COLO668 (cell line): ENCODE results near the gene GLIS1.

Experiments used
- DNase-seq: peaks from one replicate; lab custom pipeline; 2025; ENCODE audit not compliant: unreplicated experiment; lab: John Stamatoyannopoulos, UW

Gene GLIS1

GRCh38 chr1:53618500-53619366 is 120.2 kb downstream of the GLIS1 start:
- no peak for DNase-seq

DNA sequence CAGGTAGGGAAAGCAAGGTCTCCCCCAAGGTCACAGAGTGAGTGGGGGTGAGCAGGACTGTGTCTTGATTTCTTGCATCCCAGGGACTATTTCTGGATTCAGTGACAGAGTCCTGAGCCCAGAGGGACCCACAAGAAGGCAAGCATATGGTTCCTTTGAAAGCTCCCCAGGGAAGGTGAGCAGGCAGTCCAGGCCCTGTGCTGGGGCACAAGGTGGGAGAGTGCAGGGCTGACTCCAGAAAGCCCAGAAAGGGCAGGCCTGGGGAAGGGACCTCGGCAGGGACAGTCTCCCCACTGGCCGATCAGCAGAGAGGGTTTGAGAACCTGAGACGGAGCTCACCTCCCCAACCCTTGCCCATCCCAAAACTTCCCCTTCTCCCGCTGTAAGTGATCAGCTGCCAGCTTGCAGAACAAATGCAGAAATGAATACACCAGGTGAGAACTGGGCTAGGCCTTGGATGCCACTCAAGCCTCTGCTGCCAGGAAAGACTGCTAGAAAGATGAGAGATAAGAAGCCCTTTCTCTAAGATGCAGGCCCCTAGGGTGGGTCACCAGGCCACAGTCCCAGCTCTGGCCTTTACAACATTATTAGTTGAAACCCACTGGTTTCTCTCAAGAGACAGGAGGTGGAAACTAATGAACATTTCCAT is 121.0 kb downstream of the GLIS1 start:
- DNase-seq: no peak

DNA sequence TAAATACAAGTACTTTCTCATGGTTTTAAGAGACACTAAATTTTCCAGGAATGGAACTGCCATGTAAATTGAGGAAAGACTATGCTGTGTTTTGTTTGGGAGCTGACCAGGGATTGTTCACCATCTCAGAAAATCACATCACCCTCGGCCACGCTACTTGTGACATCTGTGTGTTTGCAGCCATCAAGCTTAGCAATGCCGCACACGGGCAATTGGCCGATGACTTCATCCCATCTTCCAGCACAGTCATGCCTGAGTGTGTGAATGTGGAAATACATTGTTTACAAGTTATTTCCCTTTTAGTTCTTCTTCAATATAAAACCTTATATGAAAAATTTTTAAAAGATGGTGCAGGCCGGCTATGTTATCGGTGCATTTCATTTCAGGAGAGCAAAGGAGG is 121.6 kb downstream of the GLIS1 start:
- no peak for DNase-seq

DNA sequence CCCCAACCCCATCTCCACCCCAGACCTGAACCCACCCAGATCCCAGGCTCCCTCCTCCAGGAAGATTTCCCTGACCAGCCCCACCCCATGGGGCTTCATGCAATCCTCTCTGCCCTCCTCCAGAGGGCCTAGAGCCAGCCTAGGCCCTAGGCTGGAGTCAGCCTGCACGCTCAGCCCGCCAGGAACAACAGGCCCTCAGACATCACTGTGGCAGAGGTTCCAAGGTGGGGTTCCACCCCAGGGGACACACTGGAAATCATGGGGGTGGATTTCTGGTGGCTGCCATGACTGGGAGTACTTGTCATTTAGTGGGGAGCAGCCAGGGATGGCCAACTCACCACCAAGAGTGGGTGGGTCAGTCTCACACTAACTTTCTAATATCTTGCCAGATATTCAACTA is 122.0 kb downstream of the GLIS1 start:
- no peak for DNase-seq

GRCh38 chr1:53616511-53616910 is 122.5 kb downstream of the GLIS1 start:
- no peak for DNase-seq

GRCh38 chr1:53615101-53615500 is 123.9 kb downstream of the GLIS1 start:
- DNase-seq: no peak

DNA sequence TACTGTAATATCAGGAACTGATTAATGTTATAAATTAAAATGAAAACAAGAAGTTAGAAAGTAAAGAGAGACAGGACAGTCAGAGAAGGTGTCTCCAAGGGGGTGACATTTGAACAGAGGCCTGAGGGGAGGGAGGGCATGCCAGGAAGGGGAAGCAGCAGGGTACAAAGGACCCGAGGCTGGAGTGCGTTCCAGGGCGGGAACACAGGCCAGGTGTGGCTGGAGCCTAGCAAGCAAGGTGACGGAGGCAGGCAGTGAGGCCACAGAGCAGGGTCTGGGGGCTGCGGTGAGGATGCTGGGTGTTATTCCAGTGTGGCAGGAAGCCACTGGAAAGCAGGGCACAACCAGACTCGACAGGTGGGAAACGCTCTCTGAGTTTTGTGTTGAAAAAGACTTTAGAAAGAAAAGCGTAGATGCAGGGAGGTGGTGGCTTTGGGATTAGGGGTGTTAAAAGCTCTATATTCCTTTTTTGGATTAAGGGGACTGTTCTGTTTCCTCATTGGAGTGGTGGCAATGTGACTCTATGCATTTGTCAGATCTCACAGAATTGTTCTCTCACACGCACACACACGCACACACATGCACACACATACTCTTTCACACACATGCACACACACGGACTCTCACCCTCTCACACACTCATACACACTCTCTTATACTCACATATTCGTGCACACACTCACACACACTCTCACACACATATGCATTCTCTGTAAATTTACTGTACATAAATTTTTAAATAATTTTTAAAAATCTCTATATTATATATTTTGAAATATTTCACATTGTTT is 124.5 kb downstream of the GLIS1 start:
- DNase-seq: no peak

- no peak for DNase-seq
Measured at GRCh38 chr1:53608676-53609075, 130.3 kb downstream of the GLIS1 start.

DNA sequence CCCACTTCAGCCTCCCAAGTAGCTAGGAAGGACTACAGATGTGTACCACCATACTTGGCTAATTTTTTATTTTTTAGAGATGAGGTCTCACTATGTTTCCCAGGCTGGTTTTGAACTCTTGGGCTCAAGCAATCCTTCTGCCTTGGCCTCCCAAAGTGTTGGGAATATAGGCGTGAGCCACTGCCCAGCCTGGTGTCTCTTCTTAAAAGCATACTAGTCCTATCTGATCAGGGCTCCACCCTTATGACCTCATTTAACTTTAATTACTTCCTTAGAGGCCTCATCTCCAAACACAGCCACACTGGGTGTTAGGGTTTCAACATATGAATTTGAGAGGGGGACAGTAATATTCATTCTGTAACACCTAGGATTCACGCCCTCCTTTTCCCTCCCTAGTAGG is 130.9 kb downstream of the GLIS1 start:
- no peak for DNase-seq

DNA sequence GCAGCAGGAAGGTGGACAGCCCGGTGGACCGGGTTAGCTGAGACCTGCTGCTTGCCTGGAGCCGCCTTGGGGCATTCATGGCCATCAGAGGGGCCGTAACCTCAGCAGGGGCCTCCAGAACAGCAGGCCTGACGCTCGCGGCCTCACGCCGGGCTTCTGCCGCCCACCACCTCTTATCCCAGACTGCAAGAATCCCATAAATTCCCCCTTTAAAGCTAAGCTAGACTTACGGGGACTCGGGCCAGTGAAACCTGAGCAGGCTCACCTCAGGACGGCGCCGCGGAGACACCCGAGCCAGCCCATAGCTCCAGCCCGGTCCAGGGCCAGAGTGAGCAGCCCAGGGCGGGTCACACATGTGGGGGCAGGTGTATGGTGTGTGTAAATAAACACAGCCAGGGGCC is 132.3 kb downstream of the GLIS1 start:
- DNase-seq: no peak

GRCh38 chr1:53606197-53606596 is 132.8 kb downstream of the GLIS1 start:
- DNase-seq: no peak

- DNase-seq: no peak
Measured at GRCh38 chr1:53605181-53605580, 133.8 kb downstream of the GLIS1 start.

- DNase-seq: no peak
Measured at GRCh38 chr1:53604291-53604919, 134.6 kb downstream of the GLIS1 start.

GRCh38 chr1:53603431-53603830 is 135.5 kb downstream of the GLIS1 start:
- DNase-seq: no peak

DNA sequence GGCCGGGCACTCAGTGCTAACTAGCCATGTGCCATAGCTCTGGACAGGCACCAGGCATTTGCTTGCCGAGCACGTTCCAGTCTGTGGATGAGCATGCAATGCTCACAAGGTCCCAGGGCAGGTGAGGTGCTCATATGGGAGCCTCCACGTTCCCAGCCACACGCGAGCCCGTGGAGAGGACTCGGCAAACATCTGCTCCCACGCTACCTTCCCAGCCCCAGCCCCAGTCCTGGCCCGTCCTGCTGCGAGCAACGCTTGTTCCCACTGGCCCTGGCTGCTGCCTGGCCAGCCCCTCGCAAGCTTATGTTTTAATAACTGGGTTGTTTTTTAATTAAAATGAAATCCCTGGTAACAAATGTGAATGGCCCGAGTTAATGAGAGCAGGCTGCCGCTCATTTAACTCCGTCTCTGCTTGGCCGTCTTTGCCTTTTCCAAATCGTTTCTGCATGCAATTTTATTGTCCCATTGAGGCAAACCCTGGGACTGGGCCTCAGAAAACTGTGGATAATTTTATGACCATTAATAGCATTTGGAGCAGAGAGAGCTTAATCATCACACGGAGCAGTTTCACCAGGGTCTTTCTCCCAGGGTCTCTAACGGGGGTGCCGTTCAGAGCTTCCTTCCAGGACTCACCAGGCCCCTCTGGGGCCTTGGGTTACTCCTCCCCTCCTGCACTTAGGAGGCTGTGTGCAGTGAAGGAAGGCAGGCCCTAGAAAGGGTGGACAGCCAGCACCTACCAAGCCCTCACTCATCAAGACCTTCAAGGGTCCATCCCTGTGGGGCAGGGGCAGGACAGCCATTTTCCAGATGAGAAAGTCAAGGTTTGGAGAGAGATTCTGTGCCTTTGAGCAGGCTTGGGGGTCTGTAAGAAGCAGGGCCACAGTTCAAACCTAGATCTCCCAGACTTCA is 136.8 kb downstream of the GLIS1 start:
- no peak for DNase-seq

DNA sequence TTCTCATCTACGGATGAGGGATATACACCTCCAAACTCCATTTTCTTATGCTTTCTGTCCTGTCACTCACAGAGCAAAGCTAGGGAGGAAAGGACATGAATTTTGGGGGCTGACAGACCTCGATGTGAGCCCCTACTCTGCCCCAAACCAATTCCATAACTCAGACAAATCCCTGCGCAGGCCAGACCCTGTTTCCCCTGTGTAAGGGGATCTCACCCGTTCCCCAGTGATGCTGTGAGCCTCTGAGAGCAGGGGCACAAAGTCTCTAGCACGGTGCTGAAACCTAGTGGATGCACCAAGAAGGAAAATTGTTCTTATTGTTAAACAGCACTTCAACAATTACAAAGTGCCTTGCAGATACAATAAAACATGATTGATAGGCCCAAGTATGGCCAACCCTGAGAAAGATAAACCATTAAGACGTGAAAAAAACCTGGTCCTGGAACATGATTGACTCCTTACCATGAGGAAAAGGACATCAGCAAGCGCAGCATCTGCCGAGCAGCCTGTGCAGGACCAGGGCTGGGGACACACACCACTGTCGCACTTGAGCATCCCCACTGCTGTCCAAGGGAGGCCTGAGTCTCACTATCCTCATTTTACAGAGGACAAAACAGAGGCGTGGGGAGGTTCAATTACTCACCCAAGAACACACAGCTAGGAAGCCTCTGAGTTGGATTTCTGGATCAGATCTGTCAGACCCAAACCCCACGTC is 137.8 kb downstream of the GLIS1 start:
- DNase-seq: no peak

GRCh38 chr1:53600561-53600960 is 138.4 kb downstream of the GLIS1 start:
- DNase-seq: no peak

- DNase-seq: no peak
Measured at GRCh38 chr1:53600001-53600400, 139.0 kb downstream of the GLIS1 start.

DNA sequence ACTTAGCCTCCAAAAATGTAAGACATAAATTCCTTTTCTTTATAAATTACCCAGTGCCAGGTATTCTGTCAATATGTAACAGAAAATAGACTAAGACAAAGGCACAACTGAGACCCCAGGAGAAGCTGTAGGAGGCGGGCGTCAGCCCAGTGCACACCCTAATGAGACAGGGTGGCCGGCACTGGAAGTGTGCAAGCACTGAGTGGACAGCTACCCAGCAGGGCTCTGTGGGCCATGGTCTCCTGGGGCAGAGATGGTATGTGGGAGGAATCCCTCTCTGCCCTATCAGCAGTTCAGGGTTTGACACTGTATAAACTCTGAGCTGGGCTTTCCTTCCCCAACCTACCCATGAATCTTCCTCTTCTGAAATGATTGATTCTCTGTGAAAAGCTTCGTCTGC is 139.5 kb downstream of the GLIS1 start:
- no peak for DNase-seq

- DNase-seq: no peak
Measured at GRCh38 chr1:53598966-53599365, 140.0 kb downstream of the GLIS1 start.
